ENCODE measurements around the gene ZNF407.

DNA sequence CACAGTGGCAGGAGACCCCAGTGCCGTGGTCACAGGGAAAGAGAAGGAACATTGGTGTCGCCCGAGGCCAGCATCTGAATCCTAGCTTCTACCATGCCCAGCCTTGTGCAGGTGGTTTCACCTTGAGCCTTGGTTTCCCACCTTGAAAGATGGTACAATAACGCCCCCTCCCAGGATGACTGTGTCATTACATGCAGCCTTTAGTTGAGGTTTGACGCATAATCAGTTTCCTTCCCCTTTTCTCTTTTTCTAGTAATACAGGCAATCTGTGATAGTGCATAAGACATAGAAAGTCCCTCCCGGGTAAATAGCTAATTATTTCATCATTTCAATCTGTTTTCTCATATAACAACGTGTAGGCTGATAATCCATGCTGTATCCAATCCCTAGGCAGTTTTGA is 29.8 kb upstream of the ZNF407 start:
- TF ChIP-seq, protein P1, sequence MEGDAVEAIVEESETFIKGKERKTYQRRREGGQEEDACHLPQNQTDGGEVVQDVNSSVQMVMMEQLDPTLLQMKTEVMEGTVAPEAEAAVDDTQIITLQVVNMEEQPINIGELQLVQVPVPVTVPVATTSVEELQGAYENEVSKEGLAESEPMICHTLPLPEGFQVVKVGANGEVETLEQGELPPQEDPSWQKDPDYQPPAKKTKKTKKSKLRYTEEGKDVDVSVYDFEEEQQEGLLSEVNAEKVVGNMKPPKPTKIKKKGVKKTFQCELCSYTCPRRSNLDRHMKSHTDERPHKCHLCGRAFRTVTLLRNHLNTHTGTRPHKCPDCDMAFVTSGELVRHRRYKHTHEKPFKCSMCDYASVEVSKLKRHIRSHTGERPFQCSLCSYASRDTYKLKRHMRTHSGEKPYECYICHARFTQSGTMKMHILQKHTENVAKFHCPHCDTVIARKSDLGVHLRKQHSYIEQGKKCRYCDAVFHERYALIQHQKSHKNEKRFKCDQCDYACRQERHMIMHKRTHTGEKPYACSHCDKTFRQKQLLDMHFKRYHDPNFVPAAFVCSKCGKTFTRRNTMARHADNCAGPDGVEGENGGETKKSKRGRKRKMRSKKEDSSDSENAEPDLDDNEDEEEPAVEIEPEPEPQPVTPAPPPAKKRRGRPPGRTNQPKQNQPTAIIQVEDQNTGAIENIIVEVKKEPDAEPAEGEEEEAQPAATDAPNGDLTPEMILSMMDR (IDR thresholded peaks at IDR 0.05; ENCODE audit: insufficient read depth, low read length, poor library complexity, severe bottlenecking) = no peak
- TF ChIP-seq EZH2phosphoT487 (conservative IDR thresholded peaks at IDR 0.05; ENCODE audit: low read length) = no peak
